ACC112 (cell line): ENCODE measurements around the gene DDX52.
"Not testable (repeated sequence)": the region's sequence is repeated elsewhere in the genome, so short reads cannot be mapped to it uniquely, and the experiment has no call there.

Experiments used
- H2AFZ ChIP-seq: fragments of 200-600 bp; sonication (generic); one replicate; pipeline ENCODE4 v1.6.0; 2017; ENCODE audit warnings: antibody characterized with exemption, low read length; ENCODE audit not compliant: unreplicated experiment
- H3K27ac ChIP-seq: fragments of 200-600 bp; sonication (generic); 2 replicates; pipeline ENCODE4 v1.5.1; 2014; ENCODE audit warnings: low read depth, mild to moderate bottlenecking, antibody characterized with exemption, low read length, moderate library complexity
- H3K27me3 ChIP-seq: fragments of 200-600 bp; sonication (generic); 2 replicates; pipeline ENCODE4 v1.6.1; 2014; ENCODE audit warnings: mild to moderate bottlenecking, antibody characterized with exemption, low read length, moderate library complexity, mixed read lengths; ENCODE audit not compliant: insufficient read depth
- H3K36me3 ChIP-seq: fragments of 200-600 bp; sonication (generic); 2 replicates; pipeline ENCODE4 v1.6.1; 2016; ENCODE audit warnings: mild to moderate bottlenecking, antibody characterized with exemption, low read length, moderate library complexity, mixed read lengths; ENCODE audit not compliant: insufficient read depth
- H3K4me1 ChIP-seq: fragments of 200-600 bp; sonication (generic); one replicate; pipeline ENCODE4 v1.6.1; 2016; ENCODE audit warnings: low read length, mixed read lengths; ENCODE audit not compliant: insufficient read depth, unreplicated experiment, control insufficient read depth
- H3K4me3 ChIP-seq: fragments of 200-600 bp; sonication (generic); 2 replicates; pipeline ENCODE4 v1.5.1; 2014; ENCODE audit warnings: mild to moderate bottlenecking, low read depth, low read length
- H3K79me2 ChIP-seq: fragments of 200-600 bp; sonication (generic); one replicate; pipeline ENCODE4 v1.6.0; 2016; ENCODE audit warnings: low read length; ENCODE audit not compliant: control insufficient read depth, unreplicated experiment, insufficient read depth

The DDX52 gene

GRCh38 chr17:37643118-37643766 lies at the start of gene DDX52:
Gene DDX52 (minus strand): TSS chr17:37643446. CDS start chr17:37643420, 26 bp downstream.
- Histone ChIP-seq H3K4me1 (peaks cover 26% of the 10 kb centered on the region), H3K27ac (peak within 1 kb of the TSS; percentile 76), H3K4me3 (peak within 1 kb of the TSS; percentile 97), H3K79me2 (peaks cover 40% of the 10 kb centered on the region), H3K36me3 (peaks cover 11% of the 10 kb centered on the region), H3K27me3 (no peaks in the 10 kb centered on the region), H2AFZ (peak within 1 kb of the TSS; percentile 88)

DNA sequence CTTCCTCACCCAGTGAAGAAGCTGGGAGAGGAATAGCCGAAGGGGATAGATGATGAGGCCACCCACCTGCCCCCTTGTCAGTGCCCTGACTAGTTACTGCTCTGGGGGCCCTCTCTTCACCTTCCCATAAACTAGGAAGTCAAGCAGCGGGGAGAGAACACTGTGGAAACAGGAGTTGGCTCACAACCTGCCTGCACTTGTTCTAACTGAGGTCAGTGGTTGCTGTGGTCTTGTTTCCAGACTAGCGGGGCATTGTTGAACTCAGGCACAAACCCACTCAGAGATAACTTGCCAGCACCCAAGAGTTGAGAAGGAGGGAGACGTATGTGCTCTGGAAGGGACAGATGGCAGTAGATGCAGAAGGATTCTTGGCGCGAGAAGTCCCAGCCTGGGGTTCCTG lies 48.6 kb upstream of the DDX52 start:
- H3K27ac ChIP-seq, result no peak overlapping the region
- H3K4me3 ChIP-seq, result no peak overlapping the region
- H2AFZ ChIP-seq, result no peak overlapping the region
- H3K27me3 ChIP-seq, result no peaks in the 10 kb centered on the region
- H3K79me2 ChIP-seq, result no peaks in the 10 kb centered on the region
- H3K36me3 ChIP-seq, result no peaks in the 10 kb centered on the region
- H3K4me1 ChIP-seq, result no peaks in the 10 kb centered on the region

GRCh38 chr17:37689317-37689716 lies 46.1 kb upstream of the DDX52 start:
- Histone ChIP-seq H3K36me3 (no peaks in the 10 kb centered on the region), H2AFZ (no peak overlapping the region), H3K27ac (no peak overlapping the region), H3K79me2 (no peaks in the 10 kb centered on the region), H3K4me1 (no peaks in the 10 kb centered on the region), H3K27me3 (no peaks in the 10 kb centered on the region), H3K4me3 (no peak overlapping the region)

DNA sequence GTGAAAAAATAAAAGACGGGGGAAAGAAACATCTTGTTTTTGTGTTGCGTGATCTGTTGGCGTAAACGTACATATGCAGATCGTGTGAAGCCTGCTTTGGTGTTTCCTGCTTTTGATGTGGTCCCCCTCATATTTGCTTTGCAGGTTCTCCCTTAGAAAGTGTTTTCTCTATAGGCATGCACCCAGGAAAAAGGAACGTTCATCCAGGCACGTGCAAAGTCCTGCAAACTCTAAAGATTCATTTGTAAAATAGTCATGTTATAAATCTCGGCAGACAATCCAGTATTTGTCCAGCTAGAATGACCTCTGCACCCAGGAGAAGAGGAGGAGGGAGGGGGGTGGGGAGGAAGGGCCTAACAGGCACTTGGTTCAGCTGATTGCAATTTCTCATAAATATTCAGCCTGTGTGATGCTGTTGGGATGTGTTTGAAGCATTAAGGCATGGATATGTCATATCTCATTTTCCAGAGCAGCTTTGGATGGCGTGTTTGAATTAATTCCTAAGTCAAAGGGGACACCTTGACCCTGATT lies 40.3 kb upstream of the DDX52 start:
- no peaks in the 10 kb centered on the region for H3K36me3 ChIP-seq
- no peak overlapping the region for H3K4me3 ChIP-seq
- no peaks in the 10 kb centered on the region for H3K4me1 ChIP-seq
- no peaks in the 10 kb centered on the region for H3K27me3 ChIP-seq
- H3K79me2 ChIP-seq, result no peaks in the 10 kb centered on the region
- H2AFZ ChIP-seq, result no peak overlapping the region
- no peak overlapping the region for H3K27ac ChIP-seq

DNA sequence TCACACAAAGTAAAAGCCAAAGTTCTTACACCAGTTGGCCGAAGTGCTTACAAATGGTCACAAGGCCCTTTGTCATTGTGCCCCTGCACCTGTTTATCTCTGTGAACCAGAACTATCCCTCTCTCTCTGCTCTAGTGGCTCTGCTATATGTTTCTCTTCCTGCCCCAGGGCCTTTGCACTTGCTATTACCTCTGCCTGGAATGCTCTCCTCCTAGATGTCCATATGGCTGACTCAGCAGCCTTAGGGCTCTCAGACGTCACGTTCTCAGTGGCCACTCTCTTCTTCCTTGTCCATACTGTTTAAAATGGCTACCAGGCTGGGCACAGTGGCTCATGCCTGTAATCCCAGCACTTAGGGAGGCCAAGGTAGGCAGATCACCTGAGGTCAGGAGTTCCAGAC lies 38.8 kb upstream of the DDX52 start:
- no peaks in the 10 kb centered on the region for H3K79me2 ChIP-seq
- peaks cover 6% of the 10 kb centered on the region; the same call in 1 of the 2 replicates for H3K27me3 ChIP-seq
- H3K4me3 ChIP-seq, result no peak overlapping the region
- no peak overlapping the region for H3K27ac ChIP-seq
- H3K36me3 ChIP-seq, result no peaks in the 10 kb centered on the region
- H2AFZ ChIP-seq, result no peak overlapping the region
- H3K4me1 ChIP-seq, result no peaks in the 10 kb centered on the region

- not testable (repeated sequence) for H3K4me3 ChIP-seq, H3K36me3 ChIP-seq, H3K79me2 ChIP-seq, H3K4me1 ChIP-seq, H3K27ac ChIP-seq, H3K27me3 ChIP-seq, H2AFZ ChIP-seq
Measured at GRCh38 chr17:37679995-37680394, 36.7 kb upstream of the DDX52 start.

GRCh38 chr17:37678036-37678435 lies 34.8 kb upstream of the DDX52 start:
- Histone ChIP-seq H3K4me1 (peaks cover 3% of the 10 kb centered on the region), H3K4me3 (no peak overlapping the region), H3K79me2 (no peaks in the 10 kb centered on the region), H3K36me3 (no peaks in the 10 kb centered on the region), H3K27ac (no peak overlapping the region), H3K27me3 (peaks cover 6% of the 10 kb centered on the region; the same call in 1 of the 2 replicates), H2AFZ (no peak overlapping the region)

- Histone ChIP-seq H3K36me3 (no peaks in the 10 kb centered on the region), H3K27ac (no peak overlapping the region), H3K4me1 (peaks cover 13% of the 10 kb centered on the region), H3K79me2 (no peaks in the 10 kb centered on the region), H2AFZ (no peak overlapping the region), H3K27me3 (peaks cover 6% of the 10 kb centered on the region; the same call in 1 of the 2 replicates), H3K4me3 (no peak overlapping the region)
Measured at GRCh38 chr17:37677021-37677420, 33.8 kb upstream of the DDX52 start.

DNA sequence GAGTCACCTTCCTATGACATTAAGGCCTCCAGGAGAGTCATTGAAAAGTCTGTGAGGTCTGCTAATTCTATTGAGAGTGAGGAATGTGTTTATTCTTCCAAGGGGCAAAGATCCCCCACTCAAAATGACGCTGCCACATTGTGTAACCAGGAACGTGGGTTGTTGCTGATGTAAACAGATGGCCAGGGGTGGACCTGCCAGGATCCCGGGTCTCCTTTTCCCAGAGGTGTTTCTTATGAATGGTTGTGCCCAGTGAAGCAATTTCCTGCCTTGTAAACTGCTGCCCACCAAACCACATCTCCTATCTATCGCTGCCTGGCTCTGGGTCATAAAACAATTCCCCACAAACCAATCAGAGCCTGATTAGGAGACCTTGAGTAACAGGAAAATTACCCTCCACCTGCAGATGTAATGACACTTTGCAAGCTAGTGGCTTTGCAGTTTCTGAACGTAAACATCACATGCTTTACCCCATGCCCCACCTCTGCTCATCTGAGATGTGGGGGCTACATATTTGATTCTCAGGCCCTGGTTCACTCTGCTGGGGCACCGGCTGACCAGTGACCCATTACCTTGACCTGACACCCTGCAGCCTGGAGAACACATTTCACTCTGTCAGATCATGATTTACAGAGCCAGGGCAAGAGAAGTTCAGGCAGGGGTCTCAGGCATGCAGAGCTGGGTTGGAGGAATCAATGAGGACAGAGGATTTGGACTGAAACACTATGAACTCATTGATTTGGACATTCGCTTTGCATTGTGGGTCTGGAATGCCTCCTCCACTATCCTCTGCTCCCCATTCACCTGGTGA lies 33.1 kb upstream of the DDX52 start:
- Histone ChIP-seq H3K4me1 (peaks cover 20% of the 10 kb centered on the region), H2AFZ (no peak overlapping the region), H3K4me3 (no peak overlapping the region), H3K79me2 (no peaks in the 10 kb centered on the region), H3K27ac (no peak overlapping the region), H3K27me3 (peaks cover 6% of the 10 kb centered on the region; the same call in 1 of the 2 replicates), H3K36me3 (no peaks in the 10 kb centered on the region)

DNA sequence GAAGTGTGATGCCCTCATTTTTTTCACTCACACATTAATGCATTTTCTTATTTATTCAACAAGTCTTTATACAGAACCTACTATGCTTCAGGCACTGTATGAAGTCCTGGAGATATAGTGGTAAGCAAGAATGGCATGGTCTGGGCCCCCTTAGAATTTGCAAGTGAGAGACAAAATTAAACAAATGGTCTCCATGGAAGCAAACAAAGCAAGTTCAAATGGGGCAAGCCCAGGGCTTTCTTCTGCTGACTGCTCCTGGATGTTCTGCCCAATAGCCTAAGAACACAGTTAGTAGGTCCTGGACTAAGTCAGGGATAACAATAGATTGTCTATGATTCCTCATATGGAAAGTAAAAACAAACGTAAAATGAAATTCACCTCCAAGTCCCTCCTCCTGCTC lies 31.3 kb upstream of the DDX52 start:
- Histone ChIP-seq H3K27me3 (peaks cover 6% of the 10 kb centered on the region; the same call in 1 of the 2 replicates), H3K79me2 (no peaks in the 10 kb centered on the region), H3K27ac (no peak overlapping the region), H3K4me3 (no peak overlapping the region), H3K4me1 (peaks cover 24% of the 10 kb centered on the region), H2AFZ (no peak overlapping the region), H3K36me3 (no peaks in the 10 kb centered on the region)
